HepG2 (cell line): ENCODE results near the gene HNRNPF. TPM values are rescaled to one million over a fixed set of nuclear protein-coding genes. Genes with fewer than 3 reads are reported as not detected.

Experiments
- IRF2 ChIP-seq: IDR thresholded peaks from 2 replicates; pipeline ENCODE4 v1.6.1; 2018; ENCODE audit warnings: missing genetic modification reagents, missing compliant biosample characterization
- JUND ChIP-seq: sonication (generic); formaldehyde crosslinking; IDR thresholded peaks from 2 replicates; pipeline ENCODE4 v1.8.0; 2022; ENCODE audit warnings: mild to moderate bottlenecking, missing genetic modification reagents
- KMT2B ChIP-seq: IDR thresholded peaks from 2 replicates; pipeline ENCODE4 v1.6.1; 2016; ENCODE audit warnings: missing genetic modification reagents, missing compliant biosample characterization
- NCOA2 ChIP-seq: sonication (generic); formaldehyde crosslinking; IDR thresholded peaks from 2 replicates; pipeline ENCODE4 v1.8.0; 2022; ENCODE audit warnings: inconsistent platforms
- NFE2 ChIP-seq: sonication (generic); formaldehyde crosslinking; IDR thresholded peaks from 2 replicates; pipeline ENCODE4 v1.4.0; 2020; ENCODE audit warnings: missing genetic modification reagents
- SNAPC4 ChIP-seq: sonication (generic); formaldehyde crosslinking; IDR thresholded peaks from 2 replicates; pipeline ENCODE4 v1.4.0; 2020; ENCODE audit warnings: mild to moderate bottlenecking, missing genetic modification reagents
- ZBTB40 ChIP-seq, 2 experiments: fragments of 450-650 bp in 1 of 2; sonication (generic) in 1 of 2; formaldehyde crosslinking in 1 of 2; IDR thresholded peaks; 2 replicates each; pipeline versions ENCODE4 v1.6.1 to v1.8.0; 2016 to 2022; ENCODE audit warnings: antibody characterized with exemption in 1 of 2, mild to moderate bottlenecking in 1 of 2, missing genetic modification reagents in 1 of 2
- ZKSCAN8 ChIP-seq: IDR thresholded peaks from 2 replicates; pipeline ENCODE4 v1.6.1; 2016; ENCODE audit warnings: borderline replicate concordance, missing genetic modification reagents, missing compliant biosample characterization
- ZNF232 ChIP-seq: sonication (generic); formaldehyde crosslinking; IDR thresholded peaks from 2 replicates; pipeline ENCODE4 v1.4.0; 2020; ENCODE audit warnings: missing genetic modification reagents, borderline replicate concordance
- ZNF678 ChIP-seq: sonication (generic); formaldehyde crosslinking; IDR thresholded peaks from 2 replicates; pipeline ENCODE4 v1.4.0; 2020; ENCODE audit warnings: mild to moderate bottlenecking, missing genetic modification reagents
- polyA plus RNA-seq, 8 experiments: library from polyadenylated mRNA; depleted of rRNA in 3 of 8; stranded (reverse) in 7 of 8; unstranded in 1 of 8; fragments of >200 nt; fragmentation: Illumina TruSeq in 4 of 8; extraction: Trizol in 4 of 8; gene quantifications; 2 replicates each; pipeline versions ENCODE4 v1.2.1 to v1.2.3, GENCODE V29; 2011 to 2016; ENCODE audit warnings: low read depth in 4 of 8, missing spikeins in 1 of 8, mixed read lengths in 1 of 8; ENCODE audit not compliant: insufficient read depth in 1 of 8
- total RNA-seq, 5 experiments: library from RNA; depleted of rRNA; stranded (reverse); fragments of >200 nt; fragmentation: Illumina TruSeq; extraction: Trizol; gene quantifications; 2 replicates each; pipeline ENCODE4 v1.2.3, GENCODE V29; 2016; ENCODE audit warnings: low read depth in 1 of 5
- TF ChIP-seq, protein P1 (sequence below): sonication (generic); formaldehyde crosslinking; IDR thresholded peaks from 2 replicates; pipeline ENCODE4 v1.8.0; 2022; ENCODE audit warnings: mild to moderate bottlenecking, missing genetic modification reagents, borderline replicate concordance
- TF ChIP-seq, protein P2 (sequence below): sonication (generic); formaldehyde crosslinking; IDR thresholded peaks from 2 replicates; pipeline ENCODE4 v1.4.0; 2020; ENCODE audit warnings: mild to moderate bottlenecking, missing genetic modification reagents

HNRNPF gene
- total and polyA plus RNA-seq, 2 of the 13 experiments (the other 11 are each of a cell fraction or from before 2014, with no cell fraction given) = 166 to 308 TPM

DNA sequence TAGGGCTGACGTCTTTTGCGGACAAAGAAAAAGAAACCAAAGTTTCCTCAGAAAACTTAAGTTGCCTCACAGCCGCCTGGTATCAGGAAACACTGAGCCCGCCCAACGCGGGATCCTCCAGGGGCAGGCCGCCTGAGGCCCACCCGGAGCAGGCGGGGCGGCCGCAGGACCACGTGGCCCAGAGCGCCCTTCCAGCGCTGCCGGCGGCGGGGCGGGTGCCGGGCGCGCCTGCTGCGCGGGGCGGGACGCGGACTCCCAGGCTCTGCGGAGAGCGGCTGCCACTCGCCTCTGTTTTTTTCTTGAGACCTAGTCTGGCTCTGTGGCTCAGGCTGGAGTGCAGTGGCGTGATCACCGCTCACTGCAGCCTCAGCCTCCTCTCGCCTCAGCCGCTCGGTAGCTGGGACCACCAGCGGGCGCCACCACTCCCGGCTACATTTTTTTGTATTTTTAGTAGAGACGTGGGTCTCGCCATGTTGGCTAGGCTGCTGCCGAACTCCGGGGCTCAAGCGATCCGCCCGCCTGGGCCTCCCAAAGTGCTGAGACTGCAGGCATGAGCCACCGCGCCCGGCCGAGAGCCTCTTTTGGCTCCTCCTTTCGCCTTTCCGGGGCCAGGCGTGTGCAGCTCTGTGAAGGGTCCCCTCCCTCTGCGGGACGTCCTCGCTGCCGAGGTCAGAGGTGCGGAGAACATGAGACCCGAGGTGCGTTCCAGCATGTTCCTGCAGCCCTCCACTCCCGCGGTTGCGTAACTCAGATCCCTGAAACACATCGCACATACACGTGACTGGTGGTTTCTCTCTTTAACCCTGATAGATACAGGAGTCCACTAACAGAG, 11.6 kb upstream of the HNRNPF start (continued):
- TF ChIP-seq SNAPC4 (peak; percentile 92), NCOA2 (CRISPR knock-in tag) (peak; percentile 93), ZNF232 (CRISPR knock-in tag) (peak; percentile 99), ZBTB40 (IDR thresholded peaks at IDR 0.05) (no peak), ZBTB40 (CRISPR knock-in tag; IDR thresholded peaks at IDR 0.05) (peak; percentile 95), ZKSCAN8 (CRISPR knock-in tag) (peak; percentile 74), KMT2B (peak; percentile 90), ZNF678 (CRISPR knock-in tag) (peak; percentile 98), JUND (CRISPR knock-in tag) (peak; percentile 88), NFE2 (CRISPR knock-in tag) (no peak), IRF2 (CRISPR knock-in tag) (peak; percentile 97)
- TF ChIP-seq, protein P1, sequence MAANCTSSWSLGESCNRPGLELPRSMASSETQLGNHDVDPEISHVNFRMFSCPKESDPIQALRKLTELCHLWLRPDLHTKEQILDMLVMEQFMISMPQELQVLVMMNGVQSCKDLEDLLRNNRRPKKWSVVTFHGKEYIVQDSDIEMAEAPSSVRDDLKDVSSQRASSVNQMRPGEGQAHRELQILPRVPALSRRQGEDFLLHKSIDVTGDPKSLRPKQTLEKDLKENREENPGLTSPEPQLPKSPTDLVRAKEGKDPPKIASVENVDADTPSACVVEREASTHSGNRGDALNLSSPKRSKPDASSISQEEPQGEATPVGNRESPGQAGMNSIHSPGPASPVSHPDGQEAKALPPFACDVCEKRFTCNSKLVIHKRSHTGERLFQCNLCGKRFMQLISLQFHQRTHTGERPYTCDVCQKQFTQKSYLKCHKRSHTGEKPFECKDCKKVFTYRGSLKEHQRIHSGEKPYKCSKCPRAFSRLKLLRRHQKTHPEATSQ (CRISPR knock-in tag) = peak; percentile 98
- TF ChIP-seq, protein P2, sequence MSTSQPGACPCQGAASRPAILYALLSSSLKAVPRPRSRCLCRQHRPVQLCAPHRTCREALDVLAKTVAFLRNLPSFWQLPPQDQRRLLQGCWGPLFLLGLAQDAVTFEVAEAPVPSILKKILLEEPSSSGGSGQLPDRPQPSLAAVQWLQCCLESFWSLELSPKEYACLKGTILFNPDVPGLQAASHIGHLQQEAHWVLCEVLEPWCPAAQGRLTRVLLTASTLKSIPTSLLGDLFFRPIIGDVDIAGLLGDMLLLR (CRISPR knock-in tag) = peak; percentile 98
